SJCRH30 (cell line): ENCODE measurements around the gene IKZF3. TPM values are rescaled to one million over a fixed set of nuclear protein-coding genes. Genes with fewer than 3 reads are reported as not detected.

ENCODE experiments used
- DNase-seq, 2 experiments: peaks; one replicate each; pipeline ENCODE4 v3.0.0-alpha.2; 2015 to 2020
- H3K27ac ChIP-seq: fragments of 250-450 bp; sonication (Bioruptor Pico); 2 replicates; pipeline ENCODE4 v1.5.1; 2020; ENCODE audit warnings: mild to moderate bottlenecking, moderate library complexity
- H3K27me3 ChIP-seq: fragments of 250-450 bp; sonication (Bioruptor Pico); 2 replicates; pipeline ENCODE4 v1.5.1; 2020; ENCODE audit warnings: mild to moderate bottlenecking, moderate library complexity
- H3K36me3 ChIP-seq: fragments of 250-450 bp; sonication (Bioruptor Pico); 2 replicates; pipeline ENCODE4 v1.5.1; 2020; ENCODE audit warnings: mild to moderate bottlenecking, moderate library complexity
- H3K4me1 ChIP-seq: fragments of 250-450 bp; sonication (Bioruptor Pico); 2 replicates; pipeline ENCODE4 v1.5.1; 2020; ENCODE audit warnings: mild to moderate bottlenecking, moderate library complexity
- H3K4me3 ChIP-seq: fragments of 250-450 bp; sonication (Bioruptor Pico); 2 replicates; pipeline ENCODE4 v1.5.1; 2020; ENCODE audit warnings: mild to moderate bottlenecking, moderate library complexity
- H3K9me3 ChIP-seq: fragments of 250-450 bp; sonication (Bioruptor Pico); replicated peaks from 2 replicates; pipeline ENCODE4 v1.5.1; 2020; ENCODE audit warnings: mild to moderate bottlenecking, moderate library complexity
- total RNA-seq: library from RNA; depleted of rRNA; stranded (reverse); fragments of >200 nt; shearing (Covaris generic); gene quantifications from 2 replicates; pipeline ENCODE4 v1.2.3, GENCODE V29; 2014

Gene IKZF3
- total RNA-seq, 1 experiment from 2014 or later: not detected

- H3K9me3 ChIP-seq: no peaks in the 10 kb centered on the region
- no peaks in the 10 kb centered on the region for H3K4me1 ChIP-seq
- H3K36me3 ChIP-seq: no peaks in the 10 kb centered on the region
- no peak overlapping the region for H3K27ac ChIP-seq
- DNase-seq: no peak
- H3K4me3 ChIP-seq: no peak overlapping the region
- no peaks in the 10 kb centered on the region for H3K27me3 ChIP-seq
Measured at GRCh38 chr17:39787743-39788484, 76.2 kb downstream of the IKZF3 start.

DNA sequence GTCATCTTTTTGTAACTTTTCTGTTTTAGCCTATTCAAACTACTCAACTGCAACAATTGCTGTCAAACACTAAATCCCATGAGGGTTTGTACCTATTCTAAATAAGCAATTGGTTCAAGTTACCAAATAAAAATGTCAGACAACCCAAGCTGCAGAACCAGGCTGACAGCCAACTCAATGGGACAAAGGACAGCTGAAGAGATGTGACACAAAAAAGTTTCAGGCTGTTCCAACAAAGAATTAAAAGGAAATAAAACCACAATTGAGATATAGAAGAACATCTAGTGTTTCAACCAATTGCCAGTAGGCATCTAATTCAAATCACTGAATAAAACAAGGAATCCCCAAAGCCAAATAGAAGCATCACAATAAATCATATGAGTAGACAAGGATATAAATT lies 77.1 kb downstream of the IKZF3 start:
- no peaks in the 10 kb centered on the region for H3K4me1 ChIP-seq
- no peaks in the 10 kb centered on the region for H3K36me3 ChIP-seq
- no peak for DNase-seq
- H3K27ac ChIP-seq: no peak overlapping the region
- no peak overlapping the region for H3K4me3 ChIP-seq
- H3K9me3 ChIP-seq: no peaks in the 10 kb centered on the region
- no peaks in the 10 kb centered on the region; the same call in 1 of the 2 replicates for H3K27me3 ChIP-seq

GRCh38 chr17:39782980-39783379 lies 81.1 kb downstream of the IKZF3 start:
- H3K4me3 ChIP-seq: no peak overlapping the region
- H3K27me3 ChIP-seq: peaks cover 8% of the 10 kb centered on the region
- DNase-seq: no peak
- no peak overlapping the region for H3K27ac ChIP-seq
- H3K9me3 ChIP-seq: no peaks in the 10 kb centered on the region
- H3K36me3 ChIP-seq: no peaks in the 10 kb centered on the region
- no peaks in the 10 kb centered on the region for H3K4me1 ChIP-seq

- DNase-seq: no peak
- no peaks in the 10 kb centered on the region for H3K4me1 ChIP-seq
- H3K27ac ChIP-seq: no peak overlapping the region
- H3K36me3 ChIP-seq: no peaks in the 10 kb centered on the region
- no peak overlapping the region for H3K4me3 ChIP-seq
- peaks cover 8% of the 10 kb centered on the region for H3K27me3 ChIP-seq
- H3K9me3 ChIP-seq: no peaks in the 10 kb centered on the region
Measured at GRCh38 chr17:39782481-39782880, 81.6 kb downstream of the IKZF3 start.

DNA sequence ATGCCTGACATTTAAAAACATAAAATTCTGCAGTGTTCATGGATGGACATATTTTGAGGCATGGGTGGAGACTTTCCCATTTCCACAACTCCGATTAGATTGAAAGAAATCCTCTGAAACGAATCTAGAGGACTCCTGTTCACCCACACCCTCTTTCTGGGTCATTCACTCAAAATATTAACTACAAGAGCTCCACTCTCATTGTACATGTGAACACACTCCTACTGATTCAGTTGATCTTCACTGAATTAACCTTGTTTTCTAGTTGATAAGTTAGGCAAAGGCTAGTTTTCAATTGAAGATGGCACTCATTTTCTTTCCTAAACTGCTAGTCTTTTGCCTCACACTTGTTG lies 82.3 kb downstream of the IKZF3 start:
- H3K4me3 ChIP-seq: no peak overlapping the region
- H3K4me1 ChIP-seq: no peaks in the 10 kb centered on the region
- no peak for DNase-seq
- no peak overlapping the region for H3K27ac ChIP-seq
- no peaks in the 10 kb centered on the region for H3K9me3 ChIP-seq
- peaks cover 8% of the 10 kb centered on the region for H3K27me3 ChIP-seq
- no peaks in the 10 kb centered on the region for H3K36me3 ChIP-seq

DNA sequence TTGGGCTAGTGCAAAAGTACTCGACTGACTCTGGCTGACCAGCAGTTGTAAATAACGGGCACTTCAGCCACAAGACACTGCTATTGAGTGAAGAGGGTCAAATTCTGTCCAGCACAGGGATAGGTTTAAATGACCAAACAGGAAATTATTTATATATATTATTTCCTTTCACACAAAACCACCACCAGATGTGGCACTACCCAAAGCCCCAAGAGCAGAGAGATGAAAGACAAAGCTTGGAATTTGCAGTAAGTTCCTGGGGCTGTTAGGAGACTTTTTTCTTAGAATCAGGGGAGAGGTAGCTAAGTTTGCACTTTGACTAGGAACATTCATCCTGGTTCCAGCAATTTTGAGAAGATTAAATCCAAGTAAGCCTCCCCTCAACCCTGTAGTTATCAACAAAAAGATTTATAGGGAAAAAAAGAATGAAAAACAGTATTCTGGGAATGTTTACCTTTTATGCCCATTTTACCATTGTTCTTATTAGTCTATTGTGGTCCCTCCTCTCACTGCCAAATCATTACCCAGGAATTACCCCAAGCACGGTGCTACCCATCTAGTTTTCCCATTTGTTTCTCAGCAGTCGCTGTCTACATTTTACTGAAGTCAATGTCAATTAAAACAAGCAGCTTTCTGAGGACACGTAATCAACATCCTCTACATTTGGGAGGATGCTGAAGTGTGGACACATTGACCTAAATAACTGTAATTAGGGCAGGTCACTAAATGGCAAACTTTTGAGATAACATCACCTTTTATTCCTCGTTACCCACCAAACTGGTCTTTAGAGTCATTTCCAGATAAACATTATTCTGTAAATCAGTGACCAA lies 82.9 kb downstream of the IKZF3 start:
- DNase-seq: no peak
- H3K4me1 ChIP-seq: no peaks in the 10 kb centered on the region
- no peak overlapping the region for H3K4me3 ChIP-seq
- H3K27me3 ChIP-seq: peaks cover 8% of the 10 kb centered on the region
- H3K9me3 ChIP-seq: no peaks in the 10 kb centered on the region
- H3K27ac ChIP-seq: no peak overlapping the region
- H3K36me3 ChIP-seq: no peaks in the 10 kb centered on the region

DNA sequence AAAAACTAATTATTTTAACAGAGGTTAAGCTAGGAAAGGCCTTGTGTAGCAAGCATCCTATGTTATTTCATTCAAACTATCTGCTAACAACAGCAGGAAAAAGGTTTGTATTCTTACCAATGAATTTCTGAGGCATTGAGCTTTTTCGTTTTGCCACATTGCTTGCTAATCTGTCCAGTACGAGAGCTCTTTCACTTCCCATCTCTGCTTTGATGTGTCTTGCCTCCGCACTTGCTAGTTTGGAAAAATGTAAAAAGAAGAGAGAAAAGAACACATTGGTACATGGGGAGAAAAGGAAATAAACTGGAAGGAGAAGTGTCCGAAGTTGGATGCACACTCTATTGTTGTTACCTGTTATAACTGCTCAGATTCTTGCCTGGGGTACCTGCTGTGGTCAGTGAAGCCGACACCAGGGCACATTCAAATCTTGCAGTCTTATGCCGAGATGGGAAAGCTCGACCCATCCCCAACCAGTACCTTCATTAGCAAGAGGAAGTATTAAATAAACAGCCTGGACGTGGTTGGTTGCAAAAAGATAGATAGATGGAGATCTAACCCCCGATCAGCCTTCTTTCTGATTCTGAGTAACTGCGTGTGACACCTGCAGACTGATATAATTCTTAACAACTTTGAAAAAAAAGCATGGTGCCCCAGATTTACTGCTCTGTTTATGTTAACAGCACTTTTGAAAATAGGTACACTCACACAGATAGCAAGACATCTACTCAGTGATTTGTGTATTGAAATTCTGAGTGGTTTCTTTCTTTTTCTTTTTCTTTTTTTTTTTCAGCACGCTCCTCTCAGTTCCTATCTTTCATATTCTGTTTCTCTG lies 86.4 kb downstream of the IKZF3 start:
- no peak overlapping the region for H3K27ac ChIP-seq
- peaks cover 20% of the 10 kb centered on the region for H3K27me3 ChIP-seq
- no peaks in the 10 kb centered on the region for H3K9me3 ChIP-seq
- H3K4me1 ChIP-seq: no peaks in the 10 kb centered on the region
- H3K36me3 ChIP-seq: no peaks in the 10 kb centered on the region
- no peak overlapping the region for H3K4me3 ChIP-seq
- no peak for DNase-seq

DNA sequence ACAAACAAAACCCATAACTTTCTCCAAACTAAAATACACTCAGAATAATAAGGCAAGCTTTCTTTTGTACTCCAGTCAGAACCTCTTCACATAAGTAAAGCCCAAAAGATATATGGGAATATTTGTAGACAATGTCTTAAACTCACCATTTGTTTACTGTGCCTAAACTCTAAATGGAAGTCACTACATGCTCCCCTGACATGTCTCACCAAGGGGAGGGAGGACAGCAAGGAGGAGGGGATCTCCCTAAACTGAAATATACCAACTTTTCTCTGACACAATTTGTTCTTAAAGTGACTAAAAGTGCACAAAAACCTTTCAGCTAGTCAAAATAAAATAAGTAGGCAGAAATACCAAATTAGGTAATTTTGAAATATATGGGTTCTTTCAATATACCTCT lies 87.9 kb downstream of the IKZF3 start:
- Histone ChIP-seq H3K27me3 (peaks cover 23% of the 10 kb centered on the region), H3K36me3 (no peaks in the 10 kb centered on the region), H3K4me1 (no peaks in the 10 kb centered on the region), H3K9me3 (no peaks in the 10 kb centered on the region), H3K4me3 (no peak overlapping the region), H3K27ac (no peak overlapping the region)
- no peak for DNase-seq

- Histone ChIP-seq H3K27me3 (peaks cover 23% of the 10 kb centered on the region), H3K27ac (no peak overlapping the region), H3K4me3 (no peak overlapping the region), H3K36me3 (no peaks in the 10 kb centered on the region), H3K9me3 (no peaks in the 10 kb centered on the region), H3K4me1 (no peaks in the 10 kb centered on the region)
- DNase-seq: no peak
Measured at GRCh38 chr17:39775031-39775430, 89.1 kb downstream of the IKZF3 start.

GRCh38 chr17:39774047-39774446 lies 90.1 kb downstream of the IKZF3 start:
- no peak for DNase-seq
- Histone ChIP-seq H3K36me3 (no peaks in the 10 kb centered on the region), H3K4me3 (no peak overlapping the region), H3K4me1 (no peaks in the 10 kb centered on the region), H3K27ac (no peak overlapping the region), H3K9me3 (no peaks in the 10 kb centered on the region), H3K27me3 (peaks cover 22% of the 10 kb centered on the region)

- Histone ChIP-seq H3K9me3 (no peaks in the 10 kb centered on the region), H3K27me3 (peaks cover 15% of the 10 kb centered on the region), H3K27ac (no peak overlapping the region), H3K36me3 (no peaks in the 10 kb centered on the region), H3K4me1 (no peaks in the 10 kb centered on the region), H3K4me3 (no peak overlapping the region)
- DNase-seq: no peak
Measured at GRCh38 chr17:39772987-39773934, 90.9 kb downstream of the IKZF3 start.

DNA sequence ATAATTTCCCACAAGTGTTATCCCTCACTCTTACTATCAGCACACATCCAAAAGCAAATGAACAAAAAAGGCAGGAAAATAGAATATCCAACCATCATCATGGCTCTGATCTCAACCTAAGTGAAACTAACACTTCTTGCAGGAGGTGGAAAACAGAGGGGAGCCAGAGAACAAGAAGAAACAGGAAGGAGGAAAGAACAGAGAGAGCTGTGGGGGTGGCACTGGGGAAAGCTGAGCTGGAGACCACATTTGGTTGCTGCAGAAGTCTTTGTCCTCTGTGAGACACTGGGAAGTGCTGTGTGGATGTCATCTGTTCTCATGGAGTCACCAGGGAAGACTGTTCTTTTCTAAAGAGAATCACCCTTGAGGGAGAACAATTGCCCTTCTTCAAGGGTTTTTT lies 91.7 kb downstream of the IKZF3 start:
- H3K4me3 ChIP-seq: no peak overlapping the region
- H3K27me3 ChIP-seq: peaks cover 15% of the 10 kb centered on the region
- DNase-seq: no peak
- no peaks in the 10 kb centered on the region for H3K9me3 ChIP-seq
- H3K27ac ChIP-seq: no peak overlapping the region
- no peaks in the 10 kb centered on the region for H3K4me1 ChIP-seq
- no peaks in the 10 kb centered on the region for H3K36me3 ChIP-seq

- no peaks in the 10 kb centered on the region for H3K4me1 ChIP-seq
- DNase-seq: no peak
- peaks cover 11% of the 10 kb centered on the region for H3K27me3 ChIP-seq
Measured at GRCh38 chr17:39769974-39770587, 94.0 kb downstream of the IKZF3 start.

GRCh38 chr17:39767147-39767546 lies 97.0 kb downstream of the IKZF3 start:
- Histone ChIP-seq H3K36me3 (no peaks in the 10 kb centered on the region), H3K27ac (no peak overlapping the region), H3K27me3 (no peaks in the 10 kb centered on the region; the same call in none of the 2 replicates), H3K9me3 (no peaks in the 10 kb centered on the region), H3K4me1 (peaks cover 14% of the 10 kb centered on the region; the same call in 1 of the 2 replicates), H3K4me3 (no peak overlapping the region)
- DNase-seq: no peak

More at GRCh38 chr17:39769974-39770587, 94.0 kb downstream of the IKZF3 start:
- H3K9me3 ChIP-seq: no peaks in the 10 kb centered on the region
- H3K4me3 ChIP-seq: no peak overlapping the region
- no peaks in the 10 kb centered on the region for H3K36me3 ChIP-seq
- no peak overlapping the region for H3K27ac ChIP-seq
